A549 (cell line): Measurements from ENCODE around the gene FAM174B. TPM values are rescaled to one million over a fixed set of nuclear protein-coding genes. Genes with fewer than 3 reads are reported as not detected.

ENCODE experiments used
- ATAC-seq, 2 experiments: fragments of 200-7000 bp in 1 of 2; fragments of >200 bp in 1 of 2; cut with Nextera tagmentation in 1 of 2; cut with Tn5 transposase in 1 of 2; 3 replicates each; pipeline versions ENCODE4 v1.8.0 to v1.9.1; 2018 to 2020; ENCODE audit warnings: mild to moderate bottlenecking in 1 of 2, moderate library complexity in 1 of 2
- CTCF ChIA-PET: fragments of 300-600 bp; sonication (Branson Sonifier 250); formaldehyde crosslinking; extraction: SDS; loops from one replicate; lab custom pipeline; 2021; ENCODE audit warnings: antibody characterized with exemption, inconsistent platforms; lab: Yijun Ruan, JAX
- POLR2A ChIA-PET: fragments of 350-600 bp; formaldehyde crosslinking; extraction: SDS; loops from one replicate; lab custom pipeline; 2021; ENCODE audit warnings: antibody characterized with exemption, inconsistent platforms; lab: Yijun Ruan, JAX
- DNase-seq, 2 experiments: peaks; one replicate each; pipeline versions ENCODE4 v3.0.0 to v3.0.0-alpha.2; 2011 to 2016; ENCODE audit warnings: low read depth in 1 of 2, low spot score in 1 of 2
- FAIRE-seq: peaks from 2 replicates; lab custom pipeline; 2011; peaks lifted over from hg19 to GRCh38; lab: Jason Lieb, UNC
- H3K27ac ChIP-seq, 2 experiments: fragments of >200 bp; sonication (Bioruptor Twin); formaldehyde crosslinking; 3 replicates each; pipeline ENCODE4 v1.5.1; 2016 to 2017
- H3K4me1 ChIP-seq: fragments of >200 bp; sonication (Bioruptor Twin); formaldehyde crosslinking; 3 replicates; pipeline ENCODE4 v1.6.1; 2016
- H3K4me2 ChIP-seq: fragments of >200 bp; sonication (Bioruptor Twin); formaldehyde crosslinking; 3 replicates; pipeline ENCODE4 v1.6.1; 2016
- H3K4me3 ChIP-seq: fragments of >200 bp; sonication (Bioruptor Twin); formaldehyde crosslinking; 3 replicates; pipeline ENCODE4 v1.5.1; 2016
- H3K9me3 ChIP-seq: fragments of >200 bp; sonication (Bioruptor Twin); formaldehyde crosslinking; 3 replicates; pipeline ENCODE4 v1.6.1; 2016
- BCL3 ChIP-seq: fragments of >200 bp; sonication (Bioruptor Twin); formaldehyde crosslinking; IDR thresholded peaks from 3 replicates; pipeline ENCODE4 v1.6.1; 2016
- CHD2 ChIP-seq: fragments of 150-350 bp; IDR thresholded peaks from 2 replicates; pipeline ENCODE4 v1.6.1; 2014; ENCODE audit warnings: low read length; ENCODE audit not compliant: partially characterized antibody
- CHD4 ChIP-seq: fragments of 200-600 bp; sonication (generic); IDR thresholded peaks from 2 replicates; pipeline ENCODE4 v1.6.1; 2016; ENCODE audit warnings: antibody characterized with exemption, mild to moderate bottlenecking, borderline replicate concordance
- CTCF ChIP-seq: fragments of >200 bp; sonication (Bioruptor Twin); formaldehyde crosslinking; IDR thresholded peaks from 3 replicates; pipeline ENCODE4 v1.5.1; 2016
- EHF ChIP-seq: fragments of 250-450 bp; sonication (Bioruptor Pico); IDR thresholded peaks from 2 replicates; pipeline ENCODE4 v1.5.0; 2020; ENCODE audit warnings: mild to moderate bottlenecking
- EHMT2 ChIP-seq: fragments of 200-600 bp; sonication (generic); IDR thresholded peaks from 2 replicates; pipeline ENCODE4 v1.6.1; 2016; ENCODE audit warnings: antibody characterized with exemption, low read depth, mild to moderate bottlenecking, moderate library complexity
- ELK1 ChIP-seq: fragments of 150-350 bp; IDR thresholded peaks from 2 replicates; pipeline ENCODE4 v1.6.1; 2014; ENCODE audit warnings: low read depth, mild to moderate bottlenecking, low read length
- EP300 ChIP-seq, 2 experiments: fragments of >200 bp; sonication (Bioruptor Twin); formaldehyde crosslinking; IDR thresholded peaks; 2 replicates in 1 of 2; 3 replicates in 1 of 2; pipeline ENCODE4 v1.6.1; 2016 to 2017
- GATA3 ChIP-seq: IDR thresholded peaks from 2 replicates; pipeline ENCODE4 v1.6.1; 2012; ENCODE audit warnings: borderline replicate concordance
- HOXB13 ChIP-seq: fragments of 250-450 bp; sonication (Bioruptor Pico); IDR thresholded peaks from 2 replicates; pipeline ENCODE4 v1.5.0; 2020; ENCODE audit warnings: low read depth, mild to moderate bottlenecking, moderate library complexity
- HOXB5 ChIP-seq: fragments of 250-450 bp; sonication (Bioruptor Pico); IDR thresholded peaks from 2 replicates; pipeline ENCODE4 v1.5.0; 2020; ENCODE audit warnings: mild to moderate bottlenecking, moderate library complexity
- JUN ChIP-seq, 2 experiments: fragments of >200 bp; sonication (Bioruptor Twin); formaldehyde crosslinking; IDR thresholded peaks; 2 replicates in 1 of 2; 3 replicates in 1 of 2; pipeline ENCODE4 v1.6.1; 2016 to 2017
- KDM1A ChIP-seq: fragments of 200-600 bp; sonication (generic); IDR thresholded peaks from 2 replicates; pipeline ENCODE4 v1.6.1; 2016; ENCODE audit warnings: low read depth, mild to moderate bottlenecking
- MAFK ChIP-seq: fragments of 450-650 bp; IDR thresholded peaks from 2 replicates; pipeline ENCODE4 v1.6.1; 2014; ENCODE audit not compliant: partially characterized antibody
- MAZ ChIP-seq: fragments of 150-350 bp; IDR thresholded peaks from 2 replicates; pipeline ENCODE4 v1.6.1; 2014; ENCODE audit warnings: antibody characterized with exemption, low read depth, low read length, borderline replicate concordance
- MYC ChIP-seq: IDR thresholded peaks from 2 replicates; pipeline ENCODE4 v1.6.1; 2012; ENCODE audit warnings: mild to moderate bottlenecking, inconsistent platforms, low read length, improper control_type of control experiment, borderline replicate concordance
- NPAS2 ChIP-seq: fragments of 250-450 bp; sonication (Bioruptor Pico); IDR thresholded peaks from 2 replicates; pipeline ENCODE4 v1.8.0; 2022; ENCODE audit warnings: mild to moderate bottlenecking, moderate library complexity, borderline replicate concordance
- POLR2AphosphoS2 ChIP-seq: conservative IDR thresholded peaks from 2 replicates; pipeline ENCODE4 v1.6.1; 2012; ENCODE audit warnings: low read length, improper control_type of control experiment, inconsistent platforms
- RAD21 ChIP-seq, 2 experiments: fragments of >200 bp in 1 of 2; sonication (Bioruptor Twin) in 1 of 2; formaldehyde crosslinking in 1 of 2; IDR thresholded peaks in 1 of 2; conservative IDR thresholded peaks in 1 of 2; 2 replicates in 1 of 2; 3 replicates in 1 of 2; pipeline ENCODE4 v1.6.1; 2012 to 2018; ENCODE audit warnings: inconsistent platforms in 1 of 2
- RFX5 ChIP-seq: fragments of 450-650 bp; IDR thresholded peaks from 2 replicates; pipeline ENCODE4 v1.7.1; 2014; ENCODE audit warnings: antibody characterized with exemption, mild to moderate bottlenecking, moderate library complexity
- RNF2 ChIP-seq: fragments of 200-600 bp; sonication (generic); IDR thresholded peaks from 2 replicates; pipeline ENCODE4 v1.6.1; 2016; ENCODE audit warnings: low read depth, mild to moderate bottlenecking, antibody characterized with exemption, moderate library complexity, borderline replicate concordance
- SMC3 ChIP-seq: fragments of >200 bp; sonication (Bioruptor Twin); formaldehyde crosslinking; IDR thresholded peaks from 3 replicates; pipeline ENCODE4 v1.6.1; 2018; ENCODE audit warnings: inconsistent platforms
- USF2 ChIP-seq: fragments of 450-650 bp; IDR thresholded peaks from 2 replicates; pipeline ENCODE4 v1.6.1; 2014; ENCODE audit warnings: antibody characterized with exemption
- ZC3H11A ChIP-seq: fragments of 450-650 bp; IDR thresholded peaks from 2 replicates; pipeline ENCODE4 v1.6.1; 2014; ENCODE audit warnings: antibody characterized with exemption, mild to moderate bottlenecking
- ZNF302 ChIP-seq: fragments of 250-450 bp; sonication (Bioruptor Pico); IDR thresholded peaks from 2 replicates; pipeline ENCODE4 v1.9.0; 2021; ENCODE audit warnings: inconsistent platforms, mild to moderate bottlenecking, moderate library complexity
- WGBS: methylation state at CpG from one replicate; pipeline ENCODE4 v1.1.6; 2017; ENCODE audit errors: missing lambda C conversion rate; 5-methylcytosine and 5-hydroxymethylcytosine counted together
- polyA plus RNA-seq, 4 experiments: library from polyadenylated mRNA; depleted of rRNA in 3 of 4; stranded (reverse); fragments of >200 nt; fragmentation: RNase III in 1 of 4; extraction: RNeasy Plus Mini Kit Qiagen cat#74134 plus additional on column Dnase treatment in 1 of 4; gene quantifications; 2 replicates in 3 of 4; 3 replicates in 1 of 4; pipeline ENCODE4 v1.2.3, GENCODE V29; 2011 to 2017
- TF ChIP-seq, protein P1 (sequence below): fragments of 250-450 bp; sonication (Bioruptor Pico); IDR thresholded peaks from 2 replicates; pipeline ENCODE4 v1.5.0; 2020; ENCODE audit warnings: low read depth, mild to moderate bottlenecking, moderate library complexity
- TF ChIP-seq, protein P2 (sequence below): fragments of 250-450 bp; sonication (Bioruptor Pico); IDR thresholded peaks from 2 replicates; pipeline ENCODE4 v1.5.0; 2021; ENCODE audit warnings: mild to moderate bottlenecking, moderate library complexity, borderline replicate concordance
- TF ChIP-seq, protein P3 (sequence below): IDR thresholded peaks from 2 replicates; pipeline ENCODE4 v1.6.1; 2012

Gene FAM174B
- polyA plus RNA-seq, 2 of the 4 experiments (the other 2 are of a cell fraction), result 4.6 to 13.9 TPM

GRCh38 chr15:92661069-92661468 lies 5.5 kb upstream of the FAM174B start:
- ATAC-seq (no peak), DNase-seq (no peak), FAIRE-seq (no peak)
- 76% methylated on average over 11 of the region's 11 CpGs for WGBS
- Histone ChIP-seq H3K27ac (no peak overlapping the region), H3K4me2 (no peak overlapping the region), H3K4me3 (no peak overlapping the region), H3K4me1 (peaks cover 15% of the 10 kb centered on the region), H3K9me3 (no peaks in the 10 kb centered on the region)
- no peak for TF ChIP-seq KDM1A
- no peak for TF ChIP-seq MAFK
- TF ChIP-seq, protein P1, sequence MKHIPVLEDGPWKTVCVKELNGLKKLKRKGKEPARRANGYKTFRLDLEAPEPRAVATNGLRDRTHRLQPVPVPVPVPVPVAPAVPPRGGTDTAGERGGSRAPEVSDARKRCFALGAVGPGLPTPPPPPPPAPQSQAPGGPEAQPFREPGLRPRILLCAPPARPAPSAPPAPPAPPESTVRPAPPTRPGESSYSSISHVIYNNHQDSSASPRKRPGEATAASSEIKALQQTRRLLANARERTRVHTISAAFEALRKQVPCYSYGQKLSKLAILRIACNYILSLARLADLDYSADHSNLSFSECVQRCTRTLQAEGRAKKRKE (CRISPR knock-in tag), result no peak
- no peak for TF ChIP-seq ZC3H11A
- TF ChIP-seq SMC3, result no peak
- no peak for TF ChIP-seq POLR2AphosphoS2
- no peak for TF ChIP-seq NPAS2 (CRISPR knock-in tag)
- TF ChIP-seq USF2, result no peak
- no peak for TF ChIP-seq BCL3
- no peak for TF ChIP-seq ELK1
- CTCF ChIA-PET, result no interaction called here
- POLR2A ChIA-PET, result no interaction called here

DNA sequence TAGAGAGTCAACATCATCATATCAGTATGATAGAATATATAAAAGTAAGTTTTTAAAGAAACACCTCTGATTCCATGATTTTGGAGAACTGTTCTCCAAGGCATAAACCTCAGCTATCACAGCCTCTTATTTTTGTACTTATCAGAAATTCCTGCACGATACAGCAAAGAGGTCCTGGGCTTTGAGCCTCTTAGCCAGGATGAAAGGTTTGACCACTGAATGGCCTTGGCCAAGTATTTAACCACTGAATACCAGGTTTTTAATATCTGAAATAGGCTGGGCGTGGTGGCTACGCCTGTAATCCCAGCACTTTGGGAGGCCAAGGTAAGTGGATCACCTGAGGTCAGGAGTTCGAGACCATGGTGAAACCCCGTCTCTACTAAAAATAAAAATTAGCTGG lies 1.9 kb upstream of the FAM174B start:
- no peaks in the 10 kb centered on the region for H3K9me3 ChIP-seq
- peaks cover 5% of the 10 kb centered on the region; the same call in 2 of the 3 replicates for H3K4me1 ChIP-seq
- CTCF ChIA-PET, result no interaction called here
- no peak overlapping the region for H3K27ac ChIP-seq
- FAIRE-seq (no peak), ATAC-seq (no peak), DNase-seq (no peak)
- WGBS, result 81% methylated on average over 5 of the region's 5 CpGs
- no peak overlapping the region for H3K4me2 ChIP-seq
- POLR2A ChIA-PET, result no interaction called here
- no peak for TF ChIP-seq NPAS2 (CRISPR knock-in tag)
- TF ChIP-seq JUN (IDR thresholded peaks at IDR 0.05), result no peak
- TF ChIP-seq RAD21 (conservative IDR thresholded peaks at IDR 0.05 in 1 of 2, IDR thresholded peaks at IDR 0.05 in 1 of 2), result no peak
- TF ChIP-seq MAZ, result no peak
- TF ChIP-seq, protein P2, sequence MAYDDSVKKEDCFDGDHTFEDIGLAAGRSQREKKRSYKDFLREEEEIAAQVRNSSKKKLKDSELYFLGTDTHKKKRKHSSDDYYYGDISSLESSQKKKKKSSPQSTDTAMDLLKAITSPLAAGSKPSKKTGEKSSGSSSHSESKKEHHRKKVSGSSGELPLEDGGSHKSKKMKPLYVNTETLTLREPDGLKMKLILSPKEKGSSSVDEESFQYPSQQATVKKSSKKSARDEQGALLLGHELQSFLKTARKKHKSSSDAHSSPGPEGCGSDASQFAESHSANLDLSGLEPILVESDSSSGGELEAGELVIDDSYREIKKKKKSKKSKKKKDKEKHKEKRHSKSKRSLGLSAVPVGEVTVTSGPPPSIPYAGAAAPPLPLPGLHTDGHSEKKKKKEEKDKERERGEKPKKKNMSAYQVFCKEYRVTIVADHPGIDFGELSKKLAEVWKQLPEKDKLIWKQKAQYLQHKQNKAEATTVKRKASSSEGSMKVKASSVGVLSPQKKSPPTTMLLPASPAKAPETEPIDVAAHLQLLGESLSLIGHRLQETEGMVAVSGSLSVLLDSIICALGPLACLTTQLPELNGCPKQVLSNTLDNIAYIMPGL (CRISPR knock-in tag), result no peak
- TF ChIP-seq HOXB13 (CRISPR knock-in tag), result no peak
- TF ChIP-seq EP300 (IDR thresholded peaks at IDR 0.05), result no peak
- TF ChIP-seq, protein P3, sequence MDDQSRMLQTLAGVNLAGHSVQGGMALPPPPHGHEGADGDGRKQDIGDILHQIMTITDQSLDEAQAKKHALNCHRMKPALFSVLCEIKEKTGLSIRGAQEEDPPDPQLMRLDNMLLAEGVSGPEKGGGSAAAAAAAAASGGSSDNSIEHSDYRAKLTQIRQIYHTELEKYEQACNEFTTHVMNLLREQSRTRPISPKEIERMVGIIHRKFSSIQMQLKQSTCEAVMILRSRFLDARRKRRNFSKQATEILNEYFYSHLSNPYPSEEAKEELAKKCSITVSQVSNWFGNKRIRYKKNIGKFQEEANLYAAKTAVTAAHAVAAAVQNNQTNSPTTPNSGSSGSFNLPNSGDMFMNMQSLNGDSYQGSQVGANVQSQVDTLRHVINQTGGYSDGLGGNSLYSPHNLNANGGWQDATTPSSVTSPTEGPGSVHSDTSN, result no peak
- TF ChIP-seq CTCF, result no peak
- TF ChIP-seq CHD2, result no peak
- no peak for TF ChIP-seq CHD4
- TF ChIP-seq EHF, result no peak
- no peak for TF ChIP-seq ZNF302 (CRISPR knock-in tag)
- TF ChIP-seq GATA3, result no peak
- no peak for TF ChIP-seq USF2
- TF ChIP-seq HOXB5, result no peak
- no peak for TF ChIP-seq EHMT2
- no peak for TF ChIP-seq MYC
- TF ChIP-seq RNF2, result no peak
- TF ChIP-seq RFX5, result no peak
- H3K4me3 ChIP-seq, result no peak overlapping the region
